ENCODE data around the gene FADS2.

GRCh38 chr11:61851900-61852295 is 23.8 kb downstream of the FADS2 start:
- TF ChIP-seq ZFP3 (CRISPR knock-in tag; IDR thresholded peaks at IDR 0.05) (no peak), ARNTL (CRISPR knock-in tag; IDR thresholded peaks at IDR 0.05; ENCODE audit: borderline replicate concordance, low read depth) (no peak), ZNF565 (CRISPR knock-in tag; conservative IDR thresholded peaks at IDR 0.05; ENCODE audit: low read depth) (no peak), SNAI2 (CRISPR knock-in tag; IDR thresholded peaks at IDR 0.05) (no peak), ISL1 (CRISPR knock-in tag; IDR thresholded peaks at IDR 0.05) (no peak), TOX (CRISPR knock-in tag; IDR thresholded peaks at IDR 0.05; ENCODE audit: borderline replicate concordance) (no peak), PPARA (CRISPR knock-in tag; IDR thresholded peaks at IDR 0.05; ENCODE audit: borderline replicate concordance) (no peak)
